PC-3 (cell line): Measurements from ENCODE around the gene KCTD16. TPM values are rescaled to one million over a fixed set of nuclear protein-coding genes. Genes with fewer than 3 reads are reported as not detected.

Source experiments
- ATAC-seq: fragments of 200-7000 bp; cut with Tn5 transposase; 2 replicates; pipeline ENCODE4 v1.9.1; 2020; ENCODE audit warnings: mild to moderate bottlenecking, moderate library complexity
- BruUV-seq: library from RNA; stranded (reverse); fragments of 400-500 nt; replicated peaks from 2 replicates; lab custom pipeline; 2021; lab: Mats Ljungman, UMichigan
- CTCF ChIA-PET: fragments of 300-600 bp; sonication (Branson Sonifier 250); formaldehyde crosslinking; loops from one replicate; lab custom pipeline; 2022; ENCODE audit warnings: antibody characterized with exemption; lab: Charles Lee
- POLR2A ChIA-PET: fragments of 300-600 bp; sonication (Branson Sonifier 250); formaldehyde crosslinking; loops from one replicate; lab custom pipeline; 2022; ENCODE audit warnings: antibody characterized with exemption; ENCODE audit not compliant: unreplicated experiment; lab: Charles Lee
- DNase-seq: peaks from one replicate; pipeline ENCODE4 v3.0.0-alpha.2; 2015
- H2AFZ ChIP-seq: fragments of 300-600 bp; sonication (generic); 2 replicates; pipeline ENCODE4 v1.6.0; 2016; ENCODE audit warnings: antibody characterized with exemption, low read length
- H3F3A ChIP-seq: fragments of 300-600 bp; sonication (generic); one replicate; pipeline ENCODE4 v1.6.0; 2017; ENCODE audit warnings: antibody characterized with exemption, low read length, control low read depth, mild to moderate bottlenecking; ENCODE audit not compliant: unreplicated experiment
- H3K27ac ChIP-seq: fragments of 300-600 bp; sonication (generic); 2 replicates; pipeline ENCODE4 v1.5.1; 2016; ENCODE audit warnings: mild to moderate bottlenecking, low read length
- H3K27me3 ChIP-seq: fragments of 300-600 bp; sonication (generic); 2 replicates; pipeline ENCODE4 v1.6.1; 2016; ENCODE audit warnings: low read length, mixed read lengths
- H3K36me3 ChIP-seq: fragments of 300-600 bp; sonication (generic); 2 replicates; pipeline ENCODE4 v1.6.1; 2016; ENCODE audit warnings: low read depth, mixed run types, low read length, mixed read lengths
- H3K4me1 ChIP-seq: fragments of 300-600 bp; sonication (generic); 2 replicates; pipeline ENCODE4 v1.5.1; 2016; ENCODE audit warnings: low read length; ENCODE audit not compliant: insufficient read depth
- H3K4me2 ChIP-seq: fragments of 300-600 bp; sonication (generic); 2 replicates; pipeline ENCODE4 v1.6.0; 2016; ENCODE audit warnings: low read length
- H3K4me3 ChIP-seq: fragments of 300-600 bp; sonication (generic); 2 replicates; pipeline ENCODE4 v1.5.1; 2016; ENCODE audit warnings: mild to moderate bottlenecking, low read length, mixed read lengths
- H3K79me2 ChIP-seq: fragments of 300-600 bp; sonication (generic); 2 replicates; pipeline ENCODE4 v1.6.1; 2017; ENCODE audit warnings: low read length, mixed read lengths
- H3K9ac ChIP-seq: fragments of 300-600 bp; sonication (generic); 2 replicates; pipeline ENCODE4 v1.6.0; 2016; ENCODE audit warnings: mild to moderate bottlenecking, low read length
- H3K9me2 ChIP-seq: fragments of 300-600 bp; sonication (generic); replicated peaks from 2 replicates; pipeline ENCODE4 v1.6.1; 2016; ENCODE audit warnings: mixed run types, low read length, mixed read lengths
- H3K9me3 ChIP-seq: fragments of 300-600 bp; sonication (generic); 2 replicates; pipeline ENCODE4 v1.6.1; 2016; ENCODE audit warnings: low read length, mixed read lengths
- H4K20me1 ChIP-seq: fragments of 300-600 bp; sonication (generic); 2 replicates; pipeline ENCODE4 v1.6.1; 2016; ENCODE audit warnings: low read length, mixed read lengths
- CTCF ChIP-seq: fragments of 300-600 bp; sonication (generic); conservative IDR thresholded peaks from 2 replicates; pipeline ENCODE4 v1.5.1; 2017; ENCODE audit warnings: antibody characterized with exemption, low read depth, mild to moderate bottlenecking, low read length
- EZH2 ChIP-seq: fragments of 300-600 bp; sonication (generic); IDR thresholded peaks from one replicate; pipeline ENCODE4 v1.6.1; 2017; ENCODE audit warnings: antibody characterized with exemption, mild to moderate bottlenecking, low read length; ENCODE audit not compliant: unreplicated experiment
- EZH2phosphoT487 ChIP-seq: fragments of 300-600 bp; sonication (generic); IDR thresholded peaks from 2 replicates; pipeline ENCODE4 v1.6.1; 2018; ENCODE audit warnings: mild to moderate bottlenecking, antibody characterized with exemption, low read length, borderline replicate concordance
- intact Hi-C: fragments of 100-400 bp; cut with micrococcal nuclease; formaldehyde crosslinking; loops from 2 replicates; pipeline ENCODE4 v1.9.0; 2023
- total RNA-seq: library from RNA; depleted of rRNA; stranded (reverse); fragments of >200 nt; gene quantifications from 2 replicates; pipeline ENCODE4 v1.2.3, GENCODE V29; 2014

The KCTD16 gene
- total RNA-seq, 1 experiment from 2014 or later, result not detected

DNA sequence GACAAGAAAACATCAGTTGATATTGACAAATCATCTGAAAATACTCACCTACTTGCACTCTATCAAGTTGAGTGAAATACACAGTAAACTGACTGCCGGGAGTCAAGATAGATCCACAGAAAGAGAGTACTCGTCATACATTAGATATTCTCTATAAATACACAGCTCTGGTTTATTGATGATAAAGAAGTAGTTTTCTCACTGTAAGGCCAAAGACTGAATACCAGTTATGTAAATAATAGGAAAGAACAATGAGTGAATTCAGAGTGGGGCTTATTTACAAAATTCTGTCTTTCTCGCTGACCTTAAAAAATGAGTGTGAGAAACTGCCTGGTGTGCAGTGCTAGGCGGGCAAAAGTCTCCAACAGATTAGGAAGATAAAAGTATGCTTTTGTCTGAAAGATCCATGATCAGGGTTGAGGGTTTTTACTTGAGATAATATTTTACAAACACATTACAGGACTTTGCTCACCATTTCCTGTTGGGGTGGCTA, 341.0 kb downstream of the KCTD16 start:
- ATAC-seq (no peak), DNase-seq (no peak)
- no peak overlapping the region for H2AFZ ChIP-seq
- no peaks in the 10 kb centered on the region for H4K20me1 ChIP-seq
- H3K9me3 ChIP-seq, result no peaks in the 10 kb centered on the region
- BruUV-seq, result no TSS peak
- no peak overlapping the region for H3K4me3 ChIP-seq
- H3K79me2 ChIP-seq, result no peaks in the 10 kb centered on the region
- POLR2A ChIA-PET, result no interaction called here
- TF ChIP-seq EZH2phosphoT487 (no peak), CTCF (no peak)
- no peak overlapping the region for H3K9ac ChIP-seq
- CTCF ChIA-PET, result no interaction called here
- no peak overlapping the region for H3K4me2 ChIP-seq
- H3K36me3 ChIP-seq, result no peaks in the 10 kb centered on the region
- H3F3A ChIP-seq, result no peaks in the 10 kb centered on the region
- intact Hi-C loops, result no loop called here
- H3K27ac ChIP-seq, result no peak overlapping the region
- H3K9me2 ChIP-seq, result no peaks in the 10 kb centered on the region
- H3K27me3 ChIP-seq, result no peaks in the 10 kb centered on the region
- no peaks in the 10 kb centered on the region for H3K4me1 ChIP-seq

DNA sequence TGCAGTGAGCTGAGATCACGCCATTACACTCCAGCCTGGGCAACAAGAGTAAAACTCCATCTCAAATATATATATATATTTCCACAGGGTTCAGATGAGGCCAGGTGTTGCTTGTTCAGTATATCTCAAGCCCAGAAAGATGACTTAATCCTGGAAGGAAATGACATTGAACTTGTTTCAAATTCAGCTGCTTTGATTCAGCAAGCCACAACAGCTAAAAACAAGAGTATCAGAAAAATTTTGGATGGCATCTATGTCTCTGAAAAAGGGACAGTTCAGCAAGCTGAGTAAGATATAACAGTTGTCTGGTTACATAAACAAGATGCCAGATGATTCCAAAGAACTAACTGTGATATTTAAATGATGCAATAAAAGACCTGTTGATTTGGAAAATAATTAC, 352.0 kb downstream of the KCTD16 start:
- Histone ChIP-seq H3K4me2 (no peak overlapping the region), H3K9me3 (no peaks in the 10 kb centered on the region), H3K36me3 (no peaks in the 10 kb centered on the region), H3K27me3 (no peaks in the 10 kb centered on the region), H3K27ac (no peak overlapping the region), H3K9ac (no peak overlapping the region), H3K4me1 (no peaks in the 10 kb centered on the region), H3K9me2 (no peaks in the 10 kb centered on the region), H2AFZ (no peak overlapping the region), H3K79me2 (no peaks in the 10 kb centered on the region), H3K4me3 (no peak overlapping the region), H3F3A (no peaks in the 10 kb centered on the region), H4K20me1 (no peaks in the 10 kb centered on the region)
- intact Hi-C loops, result no loop called here
- no TSS peak for BruUV-seq
- ATAC-seq, result no peak
- DNase-seq, result no peak
- no peak for TF ChIP-seq EZH2phosphoT487
- no peak for TF ChIP-seq CTCF
- no peak for TF ChIP-seq EZH2
- POLR2A ChIA-PET, result no interaction called here
- CTCF ChIA-PET, result no interaction called here

DNA sequence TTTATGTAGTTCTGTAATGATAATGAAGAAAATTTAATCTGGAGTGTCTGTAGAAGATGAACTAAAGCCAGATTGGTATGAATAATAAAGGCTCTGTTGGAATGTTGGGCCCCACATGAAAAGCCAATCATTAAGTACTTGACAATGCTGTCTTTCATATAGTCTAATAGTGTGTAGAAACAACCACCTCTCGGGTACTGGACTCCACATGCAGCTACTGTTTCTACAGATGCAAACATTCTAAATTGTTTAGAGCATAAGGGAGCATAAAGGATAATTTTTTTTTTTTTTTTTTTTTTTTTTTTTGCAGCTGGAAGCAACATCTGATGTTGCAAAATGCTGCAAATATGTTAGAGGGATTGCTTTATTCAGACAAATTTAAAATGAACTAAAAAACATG, 354.3 kb downstream of the KCTD16 start:
- intact Hi-C loops, result no loop called here
- BruUV-seq, result no TSS peak
- ChIA-PET POLR2A (no interaction called here), CTCF (no interaction called here)
- Histone ChIP-seq H3K9me3 (no peaks in the 10 kb centered on the region), H3K27ac (no peak overlapping the region), H4K20me1 (no peaks in the 10 kb centered on the region), H3K4me3 (no peak overlapping the region), H3K36me3 (no peaks in the 10 kb centered on the region), H3K9ac (no peak overlapping the region), H2AFZ (no peak overlapping the region), H3K4me1 (no peaks in the 10 kb centered on the region), H3F3A (no peaks in the 10 kb centered on the region), H3K27me3 (no peaks in the 10 kb centered on the region), H3K9me2 (no peaks in the 10 kb centered on the region), H3K4me2 (no peak overlapping the region), H3K79me2 (no peaks in the 10 kb centered on the region)
- TF ChIP-seq EZH2phosphoT487 (no peak), CTCF (no peak), EZH2 (no peak)
- ATAC-seq (no peak), DNase-seq (no peak)
